GM19324 (cell line): ENCODE data around the gene XXYLT1.

Experiments
- ATAC-seq: cut with Tn5 transposase; IDR thresholded peaks from one replicate; pipeline ENCODE4 v1.9.1; 2021; ENCODE audit warnings: mild to moderate bottlenecking, moderate library complexity; ENCODE audit not compliant: unreplicated experiment, low FRiP score

The XXYLT1 gene

GRCh38 chr3:195156286-195156890 is 114.6 kb downstream of the XXYLT1 start:
- ATAC-seq: no peak

- ATAC-seq: no peak
These were observed 115.3 kb downstream of the XXYLT1 start for GRCh38 chr3:195155570-195156241.

- no peak for ATAC-seq
These were observed 116.0 kb downstream of the XXYLT1 start for GRCh38 chr3:195154793-195155535.

GRCh38 chr3:195154111-195154791 is 116.7 kb downstream of the XXYLT1 start:
- no peak for ATAC-seq

- no peak for ATAC-seq
These were observed 117.3 kb downstream of the XXYLT1 start for GRCh38 chr3:195153653-195154052.

- no peak for ATAC-seq
These were observed 117.8 kb downstream of the XXYLT1 start for GRCh38 chr3:195153130-195153529.

GRCh38 chr3:195151866-195152541 is 119.0 kb downstream of the XXYLT1 start:
- no peak for ATAC-seq

GRCh38 chr3:195151402-195151801 is 119.6 kb downstream of the XXYLT1 start:
- ATAC-seq: no peak

- ATAC-seq: no peak
These were observed 120.5 kb downstream of the XXYLT1 start for GRCh38 chr3:195150181-195151118.

- ATAC-seq: no peak
These were observed 121.5 kb downstream of the XXYLT1 start for GRCh38 chr3:195149292-195150030.

GRCh38 chr3:195148549-195148948 is 122.4 kb downstream of the XXYLT1 start:
- no peak for ATAC-seq

- ATAC-seq: peak; percentile 79
These were observed 123.3 kb downstream of the XXYLT1 start for GRCh38 chr3:195147649-195148080.

GRCh38 chr3:195146131-195146530 is 124.8 kb downstream of the XXYLT1 start:
- no peak for ATAC-seq

- no peak for ATAC-seq
These were observed 125.4 kb downstream of the XXYLT1 start for GRCh38 chr3:195145579-195145978.

GRCh38 chr3:195143221-195143620 is 127.7 kb downstream of the XXYLT1 start:
- ATAC-seq: no peak

GRCh38 chr3:195142519-195142918 is 128.4 kb downstream of the XXYLT1 start:
- ATAC-seq: no peak

- ATAC-seq: no peak
These were observed 129.9 kb downstream of the XXYLT1 start for GRCh38 chr3:195140816-195141793.

GRCh38 chr3:195140410-195140809 is 130.5 kb downstream of the XXYLT1 start:
- ATAC-seq: no peak
